ENCODE results near the gene EXT2.

GRCh38 chr11:44146931-44147330 is 51.5 kb downstream of the EXT2 start:
- TF ChIP-seq POLR2A (IDR thresholded peaks at IDR 0.05; ENCODE audit: low read depth, low read length) (no peak), SREBF2 (IDR thresholded peaks at IDR 0.05; ENCODE audit: low read length) (no peak), CTCF (IDR thresholded peaks at IDR 0.05 in 2 of 3, conservative IDR thresholded peaks at IDR 0.05 in 1 of 3; ENCODE audit: control insufficient read depth in 2 of 3, extremely low read depth in 1 of 3, insufficient read depth in 1 of 3, low read depth in 3 of 3, low read length in 3 of 3) (no peak), SMAD1 (IDR thresholded peaks at IDR 0.05; ENCODE audit: low read depth, partially characterized antibody) (no peak), NR2C2 (IDR thresholded peaks at IDR 0.05; ENCODE audit: borderline replicate concordance, control insufficient read depth, insufficient read length, low read depth) (no peak), BMI1 (IDR thresholded peaks at IDR 0.05; ENCODE audit: borderline replicate concordance) (no peak), POLR2AphosphoS5 (IDR thresholded peaks at IDR 0.05; ENCODE audit: low read length) (no peak), BRCA1 (IDR thresholded peaks at IDR 0.05; ENCODE audit: low read depth, low read length) (no peak), SRF (IDR thresholded peaks at IDR 0.05; ENCODE audit: low read depth in 2 of 2, low read length in 2 of 2) (no peak)

Measured in GM12878 (cell line).